Tibial artery (tissue), 4 donors: ENCODE data around the gene PCDH9.

Source experiments
- DNase-seq, 2 donors: peaks; one replicate each; pipeline ENCODE4 v3.0.0-alpha.2; 2019
- H3K27ac ChIP-seq, 2 donors: fragments of 200-600 bp; sonication (generic) in 1 of 2; 1 replicate in 1 of 2; 2 replicates in 1 of 2; pipeline ENCODE4 v1.5.1; 2018 to 2019; ENCODE audit warnings: mild to moderate bottlenecking in 1 of 2
- H3K27me3 ChIP-seq, 2 donors: fragments of 200-600 bp; sonication (generic) in 1 of 2; one replicate each; pipeline versions ENCODE4 v1.5.1 to v1.6.0; 2016 to 2019
- H3K36me3 ChIP-seq, 3 donors: fragments of 200-600 bp; sonication (generic) in 2 of 3; one replicate each; pipeline ENCODE4 v1.5.1; 2016 to 2019; ENCODE audit warnings: mild to moderate bottlenecking in 2 of 3
- H3K4me1 ChIP-seq, 4 donors: fragments of 200-600 bp; sonication (generic) in 2 of 4; 1 replicate in 3 of 4; 2 replicates in 1 of 4; pipeline ENCODE4 v1.5.1; 2016 to 2019
- H3K4me3 ChIP-seq, 2 donors: fragments of 200-600 bp; sonication (generic) in 1 of 2; 1 replicate in 1 of 2; 2 replicates in 1 of 2; pipeline ENCODE4 v1.5.1; 2018 to 2019; ENCODE audit warnings: mild to moderate bottlenecking in 2 of 2
- H3K9me3 ChIP-seq, 3 donors: fragments of 200-600 bp; sonication (generic) in 1 of 3; one replicate each; pipeline ENCODE4 v1.5.1; 2016 to 2019
- intact Hi-C: fragments of 100-400 bp; cut with DNase I; formaldehyde crosslinking; loops from one replicate; pipeline ENCODE4 v1.15.0; 2023; ENCODE audit warnings: low total_unique reads
- TF ChIP-seq, protein P1 (sequence below), 2 experiments: fragments of 200-600 bp in 1 of 2; fragments of 450-650 bp in 1 of 2; IDR thresholded peaks; one replicate each; pipeline ENCODE4 v1.5.1; 2017 to 2019; ENCODE audit warnings: antibody characterized with exemption in 2 of 2, mild to moderate bottlenecking in 1 of 2, moderate library complexity in 1 of 2

The PCDH9 gene

DNA sequence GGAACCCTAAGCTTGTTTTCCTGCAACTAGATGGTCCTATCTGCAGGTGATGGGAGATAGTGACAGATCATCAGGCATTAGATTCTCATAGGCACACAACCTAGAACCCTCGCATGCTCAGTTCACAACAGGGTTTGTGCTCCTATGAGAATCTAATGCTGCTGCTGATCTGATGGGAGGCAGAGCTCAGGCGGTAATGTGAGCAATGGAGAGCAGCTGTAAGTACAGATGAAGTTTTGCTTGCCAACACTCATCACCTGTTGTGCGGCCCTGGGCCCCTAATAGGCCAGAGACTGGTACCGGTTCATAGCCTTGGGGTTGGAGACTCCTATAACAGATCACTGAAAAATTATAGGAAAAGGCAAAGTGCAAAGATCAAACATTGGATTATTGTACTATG, 267.2 kb downstream of the PCDH9 start:
- H3K27ac ChIP-seq, result no peak overlapping the region
- DNase-seq, result no peak
- no peak overlapping the region for H3K4me3 ChIP-seq
- H3K4me1 ChIP-seq, result no peaks in the 10 kb centered on the region
- H3K36me3 ChIP-seq, result no peaks in the 10 kb centered on the region
- TF ChIP-seq, protein P1, sequence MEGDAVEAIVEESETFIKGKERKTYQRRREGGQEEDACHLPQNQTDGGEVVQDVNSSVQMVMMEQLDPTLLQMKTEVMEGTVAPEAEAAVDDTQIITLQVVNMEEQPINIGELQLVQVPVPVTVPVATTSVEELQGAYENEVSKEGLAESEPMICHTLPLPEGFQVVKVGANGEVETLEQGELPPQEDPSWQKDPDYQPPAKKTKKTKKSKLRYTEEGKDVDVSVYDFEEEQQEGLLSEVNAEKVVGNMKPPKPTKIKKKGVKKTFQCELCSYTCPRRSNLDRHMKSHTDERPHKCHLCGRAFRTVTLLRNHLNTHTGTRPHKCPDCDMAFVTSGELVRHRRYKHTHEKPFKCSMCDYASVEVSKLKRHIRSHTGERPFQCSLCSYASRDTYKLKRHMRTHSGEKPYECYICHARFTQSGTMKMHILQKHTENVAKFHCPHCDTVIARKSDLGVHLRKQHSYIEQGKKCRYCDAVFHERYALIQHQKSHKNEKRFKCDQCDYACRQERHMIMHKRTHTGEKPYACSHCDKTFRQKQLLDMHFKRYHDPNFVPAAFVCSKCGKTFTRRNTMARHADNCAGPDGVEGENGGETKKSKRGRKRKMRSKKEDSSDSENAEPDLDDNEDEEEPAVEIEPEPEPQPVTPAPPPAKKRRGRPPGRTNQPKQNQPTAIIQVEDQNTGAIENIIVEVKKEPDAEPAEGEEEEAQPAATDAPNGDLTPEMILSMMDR (IDR thresholded peaks at IDR 0.05), result no peak
- H3K9me3 ChIP-seq, result no peaks in the 10 kb centered on the region
- intact Hi-C loops, result no loop called here
- H3K27me3 ChIP-seq, result no peaks in the 10 kb centered on the region

- Histone ChIP-seq H3K4me1 (no peaks in the 10 kb centered on the region), H3K9me3 (no peaks in the 10 kb centered on the region), H3K27me3 (no peaks in the 10 kb centered on the region), H3K36me3 (no peaks in the 10 kb centered on the region), H3K4me3 (no peak overlapping the region), H3K27ac (no peak overlapping the region)
- intact Hi-C loops, result no loop called here
- no peak for DNase-seq
- TF ChIP-seq, protein P1 (IDR thresholded peaks at IDR 0.05), result no peak
Measured at GRCh38 chr13:66958611-66959010, 271.5 kb downstream of the PCDH9 start.

- DNase-seq, result no peak
- no peak overlapping the region for H3K27ac ChIP-seq
- intact Hi-C loops, result no loop called here
- no peaks in the 10 kb centered on the region for H3K9me3 ChIP-seq
- H3K4me3 ChIP-seq, result no peak overlapping the region
- H3K4me1 ChIP-seq, result no peaks in the 10 kb centered on the region
- no peaks in the 10 kb centered on the region for H3K36me3 ChIP-seq
- H3K27me3 ChIP-seq, result no peaks in the 10 kb centered on the region
- TF ChIP-seq, protein P1 (IDR thresholded peaks at IDR 0.05), result no peak
Measured at GRCh38 chr13:66952507-66952906, 277.6 kb downstream of the PCDH9 start.

DNA sequence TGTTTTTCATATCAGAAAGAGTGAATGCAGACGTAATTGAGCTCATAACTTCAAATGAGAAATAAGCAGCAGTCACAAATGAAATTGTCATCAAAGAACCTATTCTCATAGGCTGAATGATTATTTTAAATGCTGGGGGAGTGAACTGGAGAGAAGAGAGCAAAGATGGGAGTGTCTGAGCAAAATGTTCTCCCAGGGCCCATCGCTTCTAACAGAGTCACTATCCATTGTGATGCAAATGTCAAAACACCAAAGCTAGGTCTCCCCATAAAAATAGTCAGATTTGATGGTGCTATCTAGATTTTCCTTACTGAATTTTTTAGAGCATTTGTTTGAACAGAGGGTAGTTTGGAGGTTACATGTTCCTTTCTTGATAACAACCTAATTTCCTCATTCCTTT, 278.7 kb downstream of the PCDH9 start:
- TF ChIP-seq, protein P1 (IDR thresholded peaks at IDR 0.05), result no peak
- H3K4me3 ChIP-seq, result no peak overlapping the region
- H3K36me3 ChIP-seq, result no peaks in the 10 kb centered on the region
- H3K4me1 ChIP-seq, result no peaks in the 10 kb centered on the region
- DNase-seq, result no peak
- H3K27me3 ChIP-seq, result no peaks in the 10 kb centered on the region
- no peaks in the 10 kb centered on the region for H3K9me3 ChIP-seq
- intact Hi-C loops, result no loop called here
- no peak overlapping the region for H3K27ac ChIP-seq

DNA sequence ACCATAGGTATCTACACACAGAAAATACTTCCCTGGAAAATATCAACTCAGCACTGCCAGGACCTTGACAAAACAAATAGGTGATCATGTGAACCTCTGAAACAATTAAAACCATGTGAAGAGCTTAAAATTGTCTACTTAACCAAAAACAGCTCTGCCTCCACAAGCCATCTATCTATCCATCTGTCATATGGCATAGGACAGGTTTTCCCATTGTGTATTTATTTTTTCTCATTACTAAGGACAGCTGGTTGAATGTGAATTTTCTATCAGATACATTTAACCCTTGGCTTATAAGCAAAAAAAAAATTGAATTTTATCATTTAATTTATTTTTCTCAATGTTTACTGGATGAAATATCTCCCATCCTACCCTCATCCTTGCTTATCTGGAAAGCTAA, 279.5 kb downstream of the PCDH9 start:
- TF ChIP-seq, protein P1 (IDR thresholded peaks at IDR 0.05), result no peak
- Histone ChIP-seq H3K36me3 (no peaks in the 10 kb centered on the region), H3K27me3 (no peaks in the 10 kb centered on the region), H3K27ac (no peak overlapping the region), H3K4me3 (no peak overlapping the region), H3K9me3 (no peaks in the 10 kb centered on the region), H3K4me1 (no peaks in the 10 kb centered on the region)
- DNase-seq, result no peak
- intact Hi-C loops, result no loop called here

- no peaks in the 10 kb centered on the region for H3K4me1 ChIP-seq
- DNase-seq, result no peak
- no peak overlapping the region for H3K27ac ChIP-seq
- no peaks in the 10 kb centered on the region for H3K27me3 ChIP-seq
- intact Hi-C loops, result no loop called here
- no peak overlapping the region for H3K4me3 ChIP-seq
- no peaks in the 10 kb centered on the region for H3K36me3 ChIP-seq
- no peaks in the 10 kb centered on the region for H3K9me3 ChIP-seq
- TF ChIP-seq, protein P1 (IDR thresholded peaks at IDR 0.05), result no peak
Measured at GRCh38 chr13:66948910-66949309, 281.2 kb downstream of the PCDH9 start.
